MM.1S (cell line): ENCODE results near the gene FASLG.

Experiments used
- DNase-seq: peaks from one replicate; pipeline ENCODE4 v3.0.0-alpha.2; 2015
- H2AFZ ChIP-seq: fragments of 300-600 bp; sonication (generic); 2 replicates; pipeline ENCODE4 v1.6.0; 2016; ENCODE audit warnings: antibody characterized with exemption, low read length
- H3F3A ChIP-seq: fragments of 300-600 bp; sonication (generic); 2 replicates; pipeline ENCODE4 v1.6.1; 2016; ENCODE audit warnings: mild to moderate bottlenecking, antibody characterized with exemption, low read length, moderate library complexity, mixed read lengths; ENCODE audit not compliant: insufficient read depth
- H3K27ac ChIP-seq: fragments of 300-600 bp; sonication (generic); 2 replicates; pipeline ENCODE4 v1.5.1; 2016; ENCODE audit warnings: mild to moderate bottlenecking, low read length
- H3K27me3 ChIP-seq: fragments of 300-600 bp; sonication (generic); replicated peaks from 2 replicates; pipeline ENCODE4 v1.6.0; 2016; ENCODE audit warnings: low read length; ENCODE audit not compliant: insufficient read depth
- H3K36me3 ChIP-seq: fragments of 300-600 bp; sonication (generic); replicated peaks from 2 replicates; pipeline ENCODE4 v1.6.1; 2016; ENCODE audit warnings: mild to moderate bottlenecking, low read length, mixed read lengths; ENCODE audit not compliant: insufficient read depth
- H3K4me1 ChIP-seq: fragments of 300-600 bp; sonication (generic); 2 replicates; pipeline ENCODE4 v1.6.1; 2016; ENCODE audit warnings: low read length, mixed read lengths
- H3K4me2 ChIP-seq: fragments of 300-600 bp; sonication (generic); 2 replicates; pipeline ENCODE4 v1.6.0; 2016; ENCODE audit warnings: low read depth, low read length
- H3K4me3 ChIP-seq: fragments of 300-600 bp; sonication (generic); 2 replicates; pipeline ENCODE4 v1.5.1; 2016; ENCODE audit warnings: low read length, mixed read lengths
- H3K79me2 ChIP-seq: fragments of 300-600 bp; sonication (generic); 2 replicates; pipeline ENCODE4 v1.6.1; 2016; ENCODE audit warnings: mixed run types, low read length, mixed read lengths
- H3K9ac ChIP-seq: fragments of 300-600 bp; sonication (generic); 2 replicates; pipeline ENCODE4 v1.6.1; 2016; ENCODE audit warnings: low read length, mixed read lengths
- H3K9me2 ChIP-seq: fragments of 300-600 bp; sonication (generic); replicated peaks from 2 replicates; pipeline ENCODE4 v1.6.1; 2016; ENCODE audit warnings: mild to moderate bottlenecking, low read length, mixed read lengths; ENCODE audit not compliant: insufficient read depth
- H3K9me3 ChIP-seq: fragments of 300-600 bp; sonication (generic); replicated peaks from 2 replicates; pipeline ENCODE4 v1.6.1; 2016; ENCODE audit warnings: mild to moderate bottlenecking, low read length, mixed read lengths; ENCODE audit not compliant: insufficient read depth
- H4K20me1 ChIP-seq: fragments of 300-600 bp; sonication (generic); 2 replicates; pipeline ENCODE4 v1.6.1; 2016; ENCODE audit warnings: mild to moderate bottlenecking, low read length, moderate library complexity, mixed read lengths; ENCODE audit not compliant: insufficient read depth
- CTCF ChIP-seq: fragments of 300-600 bp; sonication (generic); IDR thresholded peaks from 2 replicates; pipeline ENCODE4 v1.5.1; 2016; ENCODE audit warnings: antibody characterized with exemption, low read length, mixed read lengths
- EZH2 ChIP-seq: fragments of 300-600 bp; sonication (generic); optimal IDR thresholded peaks from 2 replicates; pipeline ENCODE3; 2017; ENCODE audit warnings: low read depth, mild to moderate bottlenecking, antibody characterized with exemption, low read length, mixed read lengths
- EZH2phosphoT487 ChIP-seq: fragments of 300-600 bp; sonication (generic); IDR thresholded peaks from 2 replicates; pipeline ENCODE4 v1.6.1; 2018; ENCODE audit warnings: antibody characterized with exemption, low read length

The FASLG gene

GRCh38 chr1:172640111-172640510, 18.8 kb upstream of the FASLG start:
- Histone ChIP-seq H3K4me3 (no peak overlapping the region), H3K9me3 (no peaks in the 10 kb centered on the region), H3K4me1 (0 out of 2 replicates have a peak, but pooled peaks cover 5% of the 10 kb centered on the region), H3K4me2 (no peak overlapping the region), H3K9ac (no peak overlapping the region), H2AFZ (no peak overlapping the region), H3K9me2 (no peaks in the 10 kb centered on the region), H3K79me2 (no peaks in the 10 kb centered on the region), H3K27ac (no peak overlapping the region), H3F3A (no peaks in the 10 kb centered on the region), H3K27me3 (no peaks in the 10 kb centered on the region), H4K20me1 (no peaks in the 10 kb centered on the region), H3K36me3 (no peaks in the 10 kb centered on the region)
- TF ChIP-seq CTCF: no peak
- TF ChIP-seq EZH2: no peak
- no peak for TF ChIP-seq EZH2phosphoT487
- DNase-seq: no peak

GRCh38 chr1:172641492-172641891, 17.4 kb upstream of the FASLG start:
- Histone ChIP-seq H3K9me2 (no peaks in the 10 kb centered on the region), H3K27ac (no peak overlapping the region), H3K79me2 (no peaks in the 10 kb centered on the region), H3F3A (no peaks in the 10 kb centered on the region), H2AFZ (no peak overlapping the region), H3K27me3 (no peaks in the 10 kb centered on the region), H3K9me3 (no peaks in the 10 kb centered on the region), H3K36me3 (no peaks in the 10 kb centered on the region), H3K9ac (no peak overlapping the region), H3K4me1 (0 out of 2 replicates have a peak, but pooled peaks cover 5% of the 10 kb centered on the region), H4K20me1 (no peaks in the 10 kb centered on the region), H3K4me3 (no peak overlapping the region), H3K4me2 (no peak overlapping the region)
- DNase-seq: no peak
- TF ChIP-seq EZH2 (no peak), EZH2phosphoT487 (no peak), CTCF (no peak)

- no peak for DNase-seq
- Histone ChIP-seq H3K9me3 (no peaks in the 10 kb centered on the region), H3K36me3 (no peaks in the 10 kb centered on the region), H3K4me1 (0 out of 2 replicates have a peak, but pooled peaks cover 5% of the 10 kb centered on the region), H2AFZ (no peak overlapping the region), H3K4me2 (no peak overlapping the region), H3K27me3 (no peaks in the 10 kb centered on the region), H3K79me2 (no peaks in the 10 kb centered on the region), H3F3A (no peaks in the 10 kb centered on the region), H3K9me2 (no peaks in the 10 kb centered on the region), H4K20me1 (no peaks in the 10 kb centered on the region), H3K4me3 (no peak overlapping the region), H3K9ac (no peak overlapping the region), H3K27ac (no peak overlapping the region)
- TF ChIP-seq EZH2phosphoT487 (no peak), CTCF (no peak), EZH2 (no peak)
Measured at GRCh38 chr1:172642970-172643369, 15.9 kb upstream of the FASLG start.
